GM21515 (cell line): Measurements from ENCODE around the gene ST3GAL3.

Experiments
- ATAC-seq: cut with Tn5 transposase; IDR thresholded peaks from one replicate; pipeline ENCODE4 v1.9.1; 2021; ENCODE audit not compliant: unreplicated experiment

ST3GAL3 gene

DNA sequence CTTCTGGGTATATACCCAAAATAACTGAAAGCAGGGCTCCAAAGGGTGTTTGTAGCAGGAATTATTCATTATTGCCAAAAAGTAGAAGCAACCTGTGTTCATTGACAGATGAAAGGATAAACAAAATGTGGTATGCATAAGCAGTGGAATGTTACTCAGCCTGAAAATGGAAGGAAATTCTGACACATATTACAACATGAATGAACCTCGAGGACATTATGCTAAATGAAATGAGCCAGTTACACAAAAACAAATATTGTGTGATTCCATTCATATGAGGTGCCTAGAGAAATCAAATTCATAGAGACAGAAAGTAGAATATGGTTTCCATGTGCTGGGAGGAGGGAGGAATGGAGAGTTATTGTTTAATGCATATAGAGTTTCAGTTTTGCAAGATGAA lies 140.0 kb downstream of the ST3GAL3 start:
- ATAC-seq = no peak

- no peak for ATAC-seq
Measured at GRCh38 chr1:43847882-43848281, 140.5 kb downstream of the ST3GAL3 start.

- no peak for ATAC-seq
Measured at GRCh38 chr1:43849670-43850069, 142.3 kb downstream of the ST3GAL3 start.

GRCh38 chr1:43850591-43851233 lies 143.4 kb downstream of the ST3GAL3 start:
- ATAC-seq = no peak

- no peak for ATAC-seq
Measured at GRCh38 chr1:43851561-43852338, 144.4 kb downstream of the ST3GAL3 start.

- no peak for ATAC-seq
Measured at GRCh38 chr1:43853161-43853921, 146.0 kb downstream of the ST3GAL3 start.

DNA sequence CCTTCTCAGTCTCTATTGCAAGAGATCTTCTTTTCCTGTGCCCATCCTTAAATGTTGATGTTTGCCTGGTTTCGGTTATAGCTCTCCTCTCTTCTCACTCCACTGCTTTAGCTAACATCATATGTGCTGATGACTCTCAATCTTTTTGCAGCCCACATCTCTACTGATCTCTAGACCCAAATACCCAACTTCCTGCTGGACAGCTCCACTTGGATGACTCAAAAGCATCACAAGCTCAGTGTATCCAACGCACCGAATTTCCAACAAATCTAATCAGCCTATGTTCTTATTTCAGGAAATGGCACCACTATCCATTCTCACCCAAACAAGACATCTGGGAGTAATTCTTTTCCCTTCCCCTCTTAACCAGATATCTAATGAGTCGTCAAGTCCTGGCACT lies 147.1 kb downstream of the ST3GAL3 start:
- no peak for ATAC-seq

- no peak for ATAC-seq
Measured at GRCh38 chr1:43856188-43856587, 148.9 kb downstream of the ST3GAL3 start.

DNA sequence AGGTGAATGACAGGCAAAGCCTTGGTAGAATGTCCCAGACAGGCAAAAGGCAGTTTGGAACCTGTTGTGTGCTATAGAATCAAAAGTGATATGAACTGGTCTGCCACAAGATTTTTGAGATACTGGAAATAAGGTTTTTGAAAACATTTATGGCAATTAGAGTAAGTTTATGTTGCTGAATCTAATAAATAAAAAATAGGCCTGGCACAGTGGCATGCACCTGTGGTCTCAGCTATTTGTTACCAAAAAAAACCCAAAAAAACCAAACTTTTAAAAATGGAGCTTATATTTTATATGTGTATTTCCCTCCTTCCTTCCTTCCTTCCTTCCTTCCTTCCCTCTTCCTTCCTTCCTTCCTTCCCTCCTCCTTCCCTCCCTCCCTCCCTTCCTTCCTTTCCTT lies 149.8 kb downstream of the ST3GAL3 start:
- no peak for ATAC-seq

DNA sequence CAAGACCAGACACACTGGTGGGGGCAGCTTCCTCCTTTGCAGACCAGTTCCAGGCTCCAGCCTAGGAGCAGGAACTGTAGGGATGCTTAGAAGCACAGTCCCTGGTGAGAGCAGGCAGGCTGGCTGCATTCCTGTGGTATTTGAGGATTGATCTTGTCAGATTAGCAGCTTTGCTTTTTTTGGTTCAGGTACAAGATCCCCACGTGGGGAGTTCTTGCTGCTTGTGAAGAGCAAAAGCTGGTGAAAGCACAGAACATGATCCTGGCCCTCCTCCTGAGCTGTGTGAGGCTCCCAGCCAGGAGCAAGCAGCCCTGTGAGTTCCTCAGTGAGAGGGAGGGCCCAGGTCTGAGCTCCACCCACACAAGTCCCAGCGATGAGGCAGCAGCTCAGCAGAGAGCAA lies 151.0 kb downstream of the ST3GAL3 start:
- no peak for ATAC-seq

GRCh38 chr1:43861337-43861736 lies 154.0 kb downstream of the ST3GAL3 start:
- no peak for ATAC-seq

DNA sequence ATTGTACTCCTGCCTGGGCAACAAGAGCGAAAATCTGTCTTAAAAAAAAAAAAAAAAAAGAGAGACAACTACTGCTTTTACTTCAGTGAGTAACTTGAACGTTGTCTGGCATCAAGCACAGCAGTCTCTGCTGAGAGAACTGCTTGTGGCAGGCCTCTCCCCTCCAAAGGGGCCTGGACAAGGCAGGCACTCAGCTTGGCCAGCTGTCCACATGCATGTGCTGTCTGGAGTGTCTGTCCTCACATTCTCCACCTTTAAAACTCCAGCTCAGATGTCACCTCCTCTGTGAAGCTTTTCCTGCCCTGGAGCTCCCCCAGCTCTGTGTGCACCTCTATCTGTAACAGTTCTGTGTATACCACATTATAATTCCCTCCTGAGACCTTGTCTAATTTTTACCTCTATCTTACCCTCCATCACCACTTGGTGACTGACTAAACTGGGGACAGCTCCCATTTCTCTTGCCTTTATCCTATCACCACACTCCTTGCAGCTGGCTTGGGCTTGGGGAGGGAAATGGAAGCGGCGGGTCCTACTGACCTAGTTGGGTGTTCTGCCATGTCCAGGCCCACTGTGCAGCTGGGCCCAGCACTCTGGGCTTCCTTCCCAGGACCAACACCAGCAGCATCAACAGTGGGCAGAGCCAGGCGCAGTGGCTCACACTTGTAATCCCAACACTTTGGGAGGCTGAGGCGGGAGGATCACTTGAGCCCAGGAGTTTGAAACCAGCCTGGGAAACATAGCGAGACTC lies 154.8 kb downstream of the ST3GAL3 start:
- no peak for ATAC-seq

- ATAC-seq = no peak
Measured at GRCh38 chr1:43864111-43865045, 157.0 kb downstream of the ST3GAL3 start.

DNA sequence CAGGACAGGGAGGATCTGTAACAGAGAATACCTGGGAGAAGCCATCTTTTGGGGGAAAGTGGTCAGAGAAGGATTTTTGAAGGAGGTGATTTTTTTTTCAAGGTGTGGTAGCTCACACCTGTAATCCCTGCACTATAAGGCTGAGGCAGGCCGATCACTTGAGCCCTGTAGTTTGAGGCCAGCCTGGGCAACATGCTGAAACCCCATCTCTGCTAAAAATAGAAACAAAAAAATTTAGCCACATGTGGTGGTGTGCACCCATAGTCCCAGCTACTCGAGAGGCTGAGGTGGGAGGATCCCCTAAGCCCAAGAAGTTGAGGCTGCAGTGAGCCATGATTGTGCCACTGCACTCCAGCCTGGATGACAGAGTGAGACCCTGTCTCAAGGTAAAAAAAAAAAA lies 158.9 kb downstream of the ST3GAL3 start:
- ATAC-seq = no peak

GRCh38 chr1:43867976-43868740 lies 160.8 kb downstream of the ST3GAL3 start:
- no peak for ATAC-seq

DNA sequence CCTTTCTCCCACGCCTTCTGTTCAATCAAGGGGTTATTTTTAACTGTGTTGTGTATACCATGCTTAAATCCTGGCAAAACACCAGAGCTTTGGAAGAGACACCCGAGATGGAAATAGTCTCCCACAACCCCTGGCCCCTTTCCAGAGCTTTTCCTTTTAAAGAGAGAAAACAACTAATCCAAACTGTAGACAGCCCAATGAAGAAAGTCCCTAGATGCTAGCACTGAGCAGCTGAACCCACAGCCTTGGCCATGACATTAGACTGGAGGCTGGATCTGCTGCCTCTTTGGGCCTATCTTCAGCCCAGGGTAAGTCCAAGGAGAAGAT lies 161.4 kb downstream of the ST3GAL3 start:
- ATAC-seq = no peak

GRCh38 chr1:43870306-43870705 lies 163.0 kb downstream of the ST3GAL3 start:
- ATAC-seq = no peak

DNA sequence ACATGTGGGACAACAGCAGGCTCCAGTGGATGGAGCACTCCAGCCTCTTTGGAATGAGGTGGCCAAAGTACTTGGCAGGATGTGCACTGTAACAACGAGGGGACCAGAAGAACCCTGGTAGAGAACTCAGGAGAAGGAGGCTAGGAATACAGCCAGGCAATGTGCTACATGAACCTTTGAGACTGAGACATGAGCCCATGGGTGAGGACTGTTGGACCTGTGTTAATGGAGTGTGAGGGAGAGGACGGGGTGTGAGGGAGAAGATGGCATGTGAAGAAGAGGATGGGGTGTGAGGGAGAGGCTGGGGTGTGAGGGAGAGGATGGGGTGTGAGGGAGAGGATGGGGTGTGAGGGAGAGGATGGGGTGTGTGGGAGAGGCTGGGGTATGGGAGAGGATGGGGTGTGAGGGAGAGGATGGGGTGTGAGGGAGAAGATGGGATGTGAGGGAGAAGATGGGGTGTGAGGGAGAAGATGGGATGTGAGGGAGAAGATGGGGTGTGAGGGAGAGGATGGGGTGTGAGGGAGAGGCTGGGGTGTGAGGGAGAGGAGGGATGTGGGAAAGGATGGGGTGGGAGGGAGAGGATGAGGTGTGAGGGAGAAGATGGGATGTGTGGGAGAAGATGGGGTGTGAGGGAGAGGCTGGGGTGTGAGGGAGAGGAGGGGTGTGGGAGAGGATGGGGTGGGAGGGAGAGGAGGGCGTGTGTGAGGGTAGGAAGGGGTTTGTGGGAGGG lies 164.0 kb downstream of the ST3GAL3 start:
- no peak for ATAC-seq

GRCh38 chr1:43872280-43872679 lies 164.9 kb downstream of the ST3GAL3 start:
- ATAC-seq = no peak
